HG03097 (cell line): ENCODE measurements around the gene FAS.
"Not testable (repeated sequence)": the region's sequence is repeated elsewhere in the genome, so short reads cannot be mapped to it uniquely, and the experiment has no call there.

Experiments used
- ATAC-seq: cut with Tn5 transposase; IDR thresholded peaks from one replicate; pipeline ENCODE4 v1.9.1; 2021; ENCODE audit not compliant: unreplicated experiment, low FRiP score

Gene FAS

GRCh38 chr10:88991161-88991898 lies 732 bp downstream of the FAS start:
- no peak for ATAC-seq

- no peak for ATAC-seq
Measured at GRCh38 chr10:88991899-88992320, 1.3 kb downstream of the FAS start.

- no peak for ATAC-seq
Measured at GRCh38 chr10:88992921-88993524, 2.4 kb downstream of the FAS start.

GRCh38 chr10:88994019-88994418 lies 3.4 kb downstream of the FAS start:
- no peak for ATAC-seq

- no peak for ATAC-seq
Measured at GRCh38 chr10:88995156-88995876, 4.7 kb downstream of the FAS start.

- no peak for ATAC-seq
Measured at GRCh38 chr10:88996927-88997326, 6.3 kb downstream of the FAS start.

- no peak for ATAC-seq
Measured at GRCh38 chr10:88999625-89000024, 9.0 kb downstream of the FAS start.

- ATAC-seq: no peak
Measured at GRCh38 chr10:89001024-89001728, 10.6 kb downstream of the FAS start.

GRCh38 chr10:89001729-89002072 lies 11.1 kb downstream of the FAS start:
- no peak for ATAC-seq

GRCh38 chr10:89002226-89002978 lies 11.8 kb downstream of the FAS start:
- ATAC-seq: no peak

GRCh38 chr10:89003344-89003743 lies 12.7 kb downstream of the FAS start:
- no peak for ATAC-seq

- no peak for ATAC-seq
Measured at GRCh38 chr10:89007129-89007893, 16.7 kb downstream of the FAS start.

- ATAC-seq: not testable (repeated sequence)
Measured at GRCh38 chr10:89018700-89019346, 28.2 kb downstream of the FAS start.

GRCh38 chr10:89019569-89020327 lies 29.1 kb downstream of the FAS start:
- no peak for ATAC-seq

- ATAC-seq: not testable (repeated sequence)
Measured at GRCh38 chr10:89021526-89021925, 30.9 kb downstream of the FAS start.

- ATAC-seq: no peak
Measured at GRCh38 chr10:89022734-89023133, 32.1 kb downstream of the FAS start.

- ATAC-seq: no peak
Measured at GRCh38 chr10:89025453-89025852, 34.9 kb downstream of the FAS start.

- no peak for ATAC-seq
Measured at GRCh38 chr10:89029181-89029580, 38.6 kb downstream of the FAS start.
